ENCODE measurements around the gene CTSO. TPM values are rescaled to one million over a fixed set of nuclear protein-coding genes. Genes with fewer than 3 reads are reported as not detected.

CTSO gene
- total RNA-seq, 1 donor from 2014 or later = 30.5 TPM

DNA sequence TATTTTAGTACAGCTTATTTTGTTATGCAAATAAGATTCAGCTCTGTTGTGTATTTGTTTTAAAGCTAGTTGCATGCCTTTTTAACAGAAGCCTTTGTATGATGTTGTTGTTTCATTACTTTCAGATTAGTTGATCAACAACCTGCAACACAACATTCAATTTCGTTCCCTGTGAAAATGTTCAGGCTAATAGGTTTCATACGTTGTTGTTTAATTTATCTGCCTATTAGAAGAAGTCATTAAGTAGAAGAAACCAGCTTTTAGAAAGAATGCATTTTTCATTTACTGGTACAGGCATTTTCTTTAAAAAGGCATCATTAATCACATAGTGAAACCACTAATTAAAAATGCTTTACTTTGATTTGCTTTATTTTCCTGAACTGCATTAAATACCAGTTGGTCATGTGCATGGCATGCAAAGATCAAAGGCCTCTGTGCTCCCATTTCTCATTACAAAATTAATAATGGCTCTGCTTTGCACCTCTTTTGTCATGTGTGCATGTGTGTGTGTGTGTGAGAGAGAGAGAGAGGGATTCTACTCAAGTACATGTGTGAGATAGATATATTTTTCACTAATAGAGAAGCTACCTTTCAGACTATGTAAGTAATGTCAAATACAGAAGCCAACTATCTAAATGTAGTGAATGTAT, 29.2 kb upstream of the CTSO start:
- H3K4me1 ChIP-seq = no peaks in the 10 kb centered on the region
- no peaks in the 10 kb centered on the region for H3K27me3 ChIP-seq
- ATAC-seq (no peak), DNase-seq (no peak)
- no peaks in the 10 kb centered on the region for H3K9me3 ChIP-seq
- H3K36me3 ChIP-seq = no peaks in the 10 kb centered on the region
- TF ChIP-seq, protein P1, sequence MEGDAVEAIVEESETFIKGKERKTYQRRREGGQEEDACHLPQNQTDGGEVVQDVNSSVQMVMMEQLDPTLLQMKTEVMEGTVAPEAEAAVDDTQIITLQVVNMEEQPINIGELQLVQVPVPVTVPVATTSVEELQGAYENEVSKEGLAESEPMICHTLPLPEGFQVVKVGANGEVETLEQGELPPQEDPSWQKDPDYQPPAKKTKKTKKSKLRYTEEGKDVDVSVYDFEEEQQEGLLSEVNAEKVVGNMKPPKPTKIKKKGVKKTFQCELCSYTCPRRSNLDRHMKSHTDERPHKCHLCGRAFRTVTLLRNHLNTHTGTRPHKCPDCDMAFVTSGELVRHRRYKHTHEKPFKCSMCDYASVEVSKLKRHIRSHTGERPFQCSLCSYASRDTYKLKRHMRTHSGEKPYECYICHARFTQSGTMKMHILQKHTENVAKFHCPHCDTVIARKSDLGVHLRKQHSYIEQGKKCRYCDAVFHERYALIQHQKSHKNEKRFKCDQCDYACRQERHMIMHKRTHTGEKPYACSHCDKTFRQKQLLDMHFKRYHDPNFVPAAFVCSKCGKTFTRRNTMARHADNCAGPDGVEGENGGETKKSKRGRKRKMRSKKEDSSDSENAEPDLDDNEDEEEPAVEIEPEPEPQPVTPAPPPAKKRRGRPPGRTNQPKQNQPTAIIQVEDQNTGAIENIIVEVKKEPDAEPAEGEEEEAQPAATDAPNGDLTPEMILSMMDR (IDR thresholded peaks at IDR 0.05) = no peak
- intact Hi-C loops (cut with DNase I) = no loop called here
- no peak overlapping the region for H3K27ac ChIP-seq
- H3K4me3 ChIP-seq = no peak overlapping the region

DNA sequence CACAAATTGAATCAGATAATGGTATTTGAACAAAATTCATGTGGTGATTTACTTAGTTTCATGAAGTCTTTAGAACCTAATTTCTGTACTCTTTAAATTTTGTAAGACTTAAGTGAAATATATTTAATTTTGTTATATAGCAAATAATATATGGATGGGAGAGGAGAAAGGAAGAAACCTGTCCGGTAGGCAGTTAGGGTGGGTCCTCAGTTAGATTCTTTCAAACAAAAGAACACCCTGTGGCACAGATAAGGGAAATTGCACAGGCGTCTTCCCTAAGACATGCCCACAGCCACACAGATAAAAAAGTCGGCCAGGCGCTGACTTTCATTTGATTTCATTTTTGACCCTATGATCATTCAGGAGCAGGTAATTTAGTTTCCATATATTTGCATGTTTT, 25.1 kb upstream of the CTSO start:
- DNase-seq (no peak), ATAC-seq (no peak)
- intact Hi-C loops (cut with DNase I) = no loop called here
- no peaks in the 10 kb centered on the region for H3K9me3 ChIP-seq
- H3K4me3 ChIP-seq = no peak overlapping the region
- no peaks in the 10 kb centered on the region for H3K36me3 ChIP-seq
- no peaks in the 10 kb centered on the region for H3K4me1 ChIP-seq
- H3K27ac ChIP-seq = no peak overlapping the region
- TF ChIP-seq, protein P1 (IDR thresholded peaks at IDR 0.05) = no peak
- no peaks in the 10 kb centered on the region for H3K27me3 ChIP-seq

DNA sequence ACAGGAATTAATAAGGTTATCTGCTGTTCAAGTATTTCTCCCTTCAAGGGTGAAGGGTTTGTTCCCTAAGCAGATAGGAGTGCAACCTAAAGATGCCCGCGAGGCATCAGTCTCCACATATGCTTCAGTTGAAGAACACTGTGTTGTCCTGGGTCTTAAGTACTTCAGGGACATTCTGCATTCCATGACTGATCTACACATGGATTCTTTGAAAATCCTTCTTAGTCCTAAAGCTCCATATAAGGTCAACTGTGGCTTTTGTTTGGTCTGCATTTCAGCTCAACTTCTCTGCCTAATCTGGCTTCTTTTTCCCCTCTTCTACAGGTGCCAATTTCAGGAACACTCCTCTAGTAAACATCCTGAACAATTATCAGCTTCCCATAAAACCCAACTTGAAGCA, 21.8 kb upstream of the CTSO start:
- H3K9me3 ChIP-seq = no peaks in the 10 kb centered on the region
- ATAC-seq (no peak), DNase-seq (no peak)
- no peak overlapping the region for H3K27ac ChIP-seq
- TF ChIP-seq, protein P1 (IDR thresholded peaks at IDR 0.05) = no peak
- H3K27me3 ChIP-seq = no peaks in the 10 kb centered on the region
- no peak overlapping the region for H3K4me3 ChIP-seq
- no peaks in the 10 kb centered on the region for H3K4me1 ChIP-seq
- intact Hi-C loops (cut with DNase I) = no loop called here
- no peaks in the 10 kb centered on the region for H3K36me3 ChIP-seq

DNA sequence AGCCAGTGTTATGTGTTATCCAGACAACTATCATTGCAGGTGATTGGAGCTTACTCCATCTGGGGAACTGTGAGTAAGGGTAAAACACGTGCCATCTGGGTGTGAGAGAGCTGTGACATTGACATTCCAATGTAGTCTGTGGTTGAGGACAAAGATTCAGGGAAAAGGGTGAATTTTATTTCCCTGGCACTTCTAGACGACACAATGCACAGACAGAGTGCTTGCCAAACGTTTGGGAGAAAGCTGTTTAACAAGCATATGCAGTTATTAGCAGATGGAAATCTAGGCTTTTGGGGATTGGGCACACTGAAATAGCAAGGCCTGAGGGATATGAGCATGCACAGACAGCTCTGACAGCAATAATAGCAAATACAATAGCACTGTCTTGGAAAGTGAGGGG, 21.3 kb upstream of the CTSO start:
- no peak for ATAC-seq

DNA sequence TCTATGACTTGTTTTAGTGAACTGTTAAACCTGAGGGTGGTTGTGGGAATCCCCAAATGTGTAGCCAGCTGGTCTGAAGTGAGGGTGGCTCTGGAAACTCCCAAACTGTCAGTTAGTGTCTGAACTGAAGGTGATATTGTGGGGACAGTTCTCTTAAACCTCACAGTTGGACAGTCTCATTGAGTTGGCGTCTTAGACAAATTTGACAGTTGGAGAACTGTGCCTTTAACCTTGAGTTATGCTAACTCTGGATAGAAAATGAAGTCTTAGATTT, 20.7 kb upstream of the CTSO start:
- TF ChIP-seq, protein P1 (IDR thresholded peaks at IDR 0.05) = no peak
- Histone ChIP-seq H3K4me3 (no peak overlapping the region), H3K9me3 (no peaks in the 10 kb centered on the region), H3K4me1 (no peaks in the 10 kb centered on the region), H3K36me3 (no peaks in the 10 kb centered on the region), H3K27me3 (no peaks in the 10 kb centered on the region), H3K27ac (no peak overlapping the region)
- intact Hi-C loops (cut with DNase I) = no loop called here
- DNase-seq (no peak), ATAC-seq (no peak)

More for the DNA sequence above, 21.3 kb upstream of the CTSO start:
- Histone ChIP-seq H3K4me3 (no peak overlapping the region), H3K27ac (no peak overlapping the region), H3K4me1 (no peaks in the 10 kb centered on the region), H3K9me3 (no peaks in the 10 kb centered on the region), H3K36me3 (no peaks in the 10 kb centered on the region), H3K27me3 (no peaks in the 10 kb centered on the region)
- TF ChIP-seq, protein P1 (IDR thresholded peaks at IDR 0.05) = no peak
- no peak for DNase-seq
- intact Hi-C loops (cut with DNase I) = no loop called here
